GM23248 (cell line): Measurements from ENCODE around the gene CMYA5.

Experiments
- EZH2 ChIP-seq: fragments of 200-600 bp; sonication (generic); IDR thresholded peaks from 2 replicates; pipeline ENCODE4 v1.6.1; 2018; ENCODE audit warnings: antibody characterized with exemption, mild to moderate bottlenecking; ENCODE audit not compliant: insufficient read depth, poor library complexity, severe bottlenecking
- EZH2phosphoT487 ChIP-seq: fragments of 200-600 bp; sonication (generic); IDR thresholded peaks from 2 replicates; pipeline ENCODE4 v1.6.1; 2018; ENCODE audit warnings: antibody characterized with exemption, moderate library complexity, mild to moderate bottlenecking, low read depth; ENCODE audit not compliant: insufficient read depth

DNA sequence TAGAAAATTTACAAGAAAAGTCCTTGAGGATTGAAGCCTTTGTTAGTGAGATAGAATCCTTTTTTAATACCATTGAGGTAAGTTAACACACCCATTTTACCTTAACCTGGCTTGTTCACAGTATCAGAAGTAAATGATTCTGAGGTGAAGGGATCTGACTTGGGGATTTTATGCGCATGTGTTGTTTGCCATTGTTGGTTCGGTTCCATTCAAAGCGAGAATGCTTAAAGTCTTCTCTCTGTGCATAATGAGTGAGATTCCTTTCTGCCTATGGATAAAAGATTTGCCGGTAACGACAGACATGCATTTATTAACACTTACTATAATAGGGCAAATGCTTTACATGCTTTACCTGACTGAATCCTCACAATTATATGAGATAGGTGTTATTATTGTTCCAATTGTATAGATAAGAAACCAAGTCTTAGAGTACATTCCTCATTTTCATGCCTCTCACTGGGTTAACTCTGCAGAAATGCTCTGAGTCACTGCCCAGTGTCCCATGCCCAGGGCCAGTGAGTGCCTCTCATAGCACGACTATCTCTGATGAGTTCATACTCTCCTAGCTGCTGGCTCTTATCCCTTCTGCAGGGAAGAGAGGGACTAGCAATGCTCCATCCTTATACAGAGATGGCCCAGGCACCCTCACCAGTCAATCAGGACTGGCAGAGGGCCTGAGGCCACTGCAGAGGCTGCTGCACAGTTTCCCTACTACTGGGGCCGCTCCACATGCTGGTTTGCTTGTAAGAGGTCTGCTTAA, 54.4 kb downstream of the CMYA5 start:
- TF ChIP-seq EZH2 (no peak), EZH2phosphoT487 (no peak)
